HEK293 (cell line): Measurements from ENCODE around the gene TNN.

ENCODE experiments used
- MYNN ChIP-seq: fragments of 450-650 bp; formaldehyde crosslinking; IDR thresholded peaks from 2 replicates; pipeline ENCODE4 v1.5.1; 2016; ENCODE audit warnings: missing biosample characterization, missing genetic modification characterization, borderline replicate concordance
- PRDM2 ChIP-seq: fragments of 450-650 bp; formaldehyde crosslinking; IDR thresholded peaks from 2 replicates; pipeline ENCODE4 v1.5.1; 2016; ENCODE audit warnings: missing biosample characterization, missing genetic modification characterization, borderline replicate concordance
- RBAK ChIP-seq: fragments of 450-650 bp; formaldehyde crosslinking; IDR thresholded peaks from 2 replicates; pipeline ENCODE4 v1.5.1; 2016; ENCODE audit warnings: missing biosample characterization, missing genetic modification characterization
- SETDB1 ChIP-seq: IDR thresholded peaks from one replicate; pipeline ENCODE4 v1.6.1; 2017; ENCODE audit warnings: mild to moderate bottlenecking, low read length, moderate library complexity, mixed read lengths; ENCODE audit not compliant: insufficient read length
- SP2 ChIP-seq: fragments of 450-650 bp; formaldehyde crosslinking; IDR thresholded peaks from 2 replicates; pipeline ENCODE4 v1.5.1; 2016; ENCODE audit warnings: missing biosample characterization, missing genetic modification characterization
- TCF7L2 ChIP-seq: IDR thresholded peaks from 2 replicates; pipeline ENCODE4 v1.6.1; 2011; ENCODE audit warnings: low read depth, mild to moderate bottlenecking, inconsistent platforms, low read length, moderate library complexity, borderline replicate concordance
- ZFP69B ChIP-seq: fragments of 450-650 bp; formaldehyde crosslinking; IDR thresholded peaks from 2 replicates; pipeline ENCODE4 v1.5.1; 2016; ENCODE audit warnings: missing biosample characterization, missing genetic modification characterization
- ZNF138 ChIP-seq: fragments of 450-650 bp; formaldehyde crosslinking; IDR thresholded peaks from 2 replicates; pipeline ENCODE4 v1.5.1; 2016; ENCODE audit warnings: missing biosample characterization, missing genetic modification characterization, borderline replicate concordance
- ZNF16 ChIP-seq: fragments of 450-650 bp; formaldehyde crosslinking; IDR thresholded peaks from 2 replicates; pipeline ENCODE4 v1.5.1; 2016; ENCODE audit warnings: low read depth, missing biosample characterization, missing genetic modification characterization
- ZNF202 ChIP-seq: fragments of 450-650 bp; formaldehyde crosslinking; IDR thresholded peaks from 2 replicates; pipeline ENCODE4 v1.5.1; 2016; ENCODE audit warnings: missing biosample characterization, missing genetic modification characterization, borderline replicate concordance
- ZNF391 ChIP-seq: fragments of 450-650 bp; formaldehyde crosslinking; IDR thresholded peaks from 2 replicates; pipeline ENCODE4 v1.5.1; 2016; ENCODE audit warnings: low read depth, missing biosample characterization, missing genetic modification characterization, borderline replicate concordance
- ZNF423 ChIP-seq: fragments of 450-650 bp; formaldehyde crosslinking; IDR thresholded peaks from 2 replicates; pipeline ENCODE4 v1.5.1; 2016; ENCODE audit warnings: missing biosample characterization, missing genetic modification characterization
- ZNF530 ChIP-seq: fragments of 450-650 bp; formaldehyde crosslinking; IDR thresholded peaks from 2 replicates; pipeline ENCODE4 v1.5.1; 2016; ENCODE audit warnings: low read depth, missing biosample characterization, missing genetic modification characterization
- ZNF544 ChIP-seq: fragments of 450-650 bp; formaldehyde crosslinking; IDR thresholded peaks from 2 replicates; pipeline ENCODE4 v1.5.0; 2017; ENCODE audit warnings: missing biosample characterization, missing genetic modification characterization
- ZNF677 ChIP-seq: fragments of 450-650 bp; IDR thresholded peaks from 2 replicates; pipeline ENCODE4 v1.5.0; 2018; ENCODE audit warnings: missing biosample characterization, mild to moderate bottlenecking, missing genetic modification characterization, moderate library complexity
- ZNF747 ChIP-seq: fragments of 450-650 bp; formaldehyde crosslinking; IDR thresholded peaks from 2 replicates; pipeline ENCODE4 v1.5.1; 2016; ENCODE audit warnings: missing biosample characterization, missing genetic modification characterization
- ZNF785 ChIP-seq: fragments of 450-650 bp; formaldehyde crosslinking; IDR thresholded peaks from 2 replicates; pipeline ENCODE4 v1.5.1; 2016; ENCODE audit warnings: missing biosample characterization, missing genetic modification characterization
- ZNF837 ChIP-seq: fragments of 450-650 bp; formaldehyde crosslinking; IDR thresholded peaks from 2 replicates; pipeline ENCODE4 v1.5.1; 2016; ENCODE audit warnings: missing biosample characterization, missing genetic modification characterization
- TF ChIP-seq, protein P1 (sequence below): fragments of 450-650 bp; formaldehyde crosslinking; IDR thresholded peaks from 2 replicates; pipeline ENCODE4 v1.5.1; 2017; ENCODE audit warnings: missing biosample characterization, mild to moderate bottlenecking, missing genetic modification characterization, moderate library complexity
- TF ChIP-seq, protein P2 (sequence below): fragments of 450-650 bp; formaldehyde crosslinking; IDR thresholded peaks from 2 replicates; pipeline ENCODE4 v1.5.1; 2016; ENCODE audit warnings: missing biosample characterization, missing genetic modification characterization, borderline replicate concordance
- TF ChIP-seq, protein P3 (sequence below): fragments of 450-650 bp; formaldehyde crosslinking; IDR thresholded peaks from 2 replicates; pipeline ENCODE4 v1.5.1; 2016; ENCODE audit warnings: missing biosample characterization, missing genetic modification characterization
- TF ChIP-seq, protein P4 (sequence below): fragments of 450-650 bp; formaldehyde crosslinking; IDR thresholded peaks from 2 replicates; pipeline ENCODE4 v1.5.1; 2016; ENCODE audit warnings: missing biosample characterization, missing genetic modification characterization
- TF ChIP-seq, protein P5 (sequence below): fragments of 450-650 bp; formaldehyde crosslinking; IDR thresholded peaks from 2 replicates; pipeline ENCODE4 v1.5.1; 2016; ENCODE audit warnings: missing biosample characterization, missing genetic modification characterization

TNN gene

GRCh38 chr1:175072099-175072951 is 4.7 kb downstream of the TNN start (continued):
- no peak for TF ChIP-seq ZNF391 (tag by site-specific recombination)
- TF ChIP-seq, protein P1, sequence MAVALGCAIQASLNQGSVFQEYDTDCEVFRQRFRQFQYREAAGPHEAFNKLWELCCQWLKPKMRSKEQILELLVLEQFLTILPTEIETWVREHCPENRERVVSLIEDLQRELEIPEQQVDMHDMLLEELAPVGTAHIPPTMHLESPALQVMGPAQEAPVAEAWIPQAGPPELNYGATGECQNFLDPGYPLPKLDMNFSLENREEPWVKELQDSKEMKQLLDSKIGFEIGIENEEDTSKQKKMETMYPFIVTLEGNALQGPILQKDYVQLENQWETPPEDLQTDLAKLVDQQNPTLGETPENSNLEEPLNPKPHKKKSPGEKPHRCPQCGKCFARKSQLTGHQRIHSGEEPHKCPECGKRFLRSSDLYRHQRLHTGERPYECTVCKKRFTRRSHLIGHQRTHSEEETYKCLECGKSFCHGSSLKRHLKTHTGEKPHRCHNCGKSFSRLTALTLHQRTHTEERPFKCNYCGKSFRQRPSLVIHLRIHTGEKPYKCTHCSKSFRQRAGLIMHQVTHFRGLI (tag by site-specific recombination), result no peak
- peak; percentile 69 for TF ChIP-seq ZFP69B (tag by site-specific recombination)
- no peak for TF ChIP-seq ZNF785 (tag by site-specific recombination)
- TF ChIP-seq PRDM2 (tag by site-specific recombination), result no peak
- TF ChIP-seq ZNF747, result no peak
- TF ChIP-seq, protein P2, sequence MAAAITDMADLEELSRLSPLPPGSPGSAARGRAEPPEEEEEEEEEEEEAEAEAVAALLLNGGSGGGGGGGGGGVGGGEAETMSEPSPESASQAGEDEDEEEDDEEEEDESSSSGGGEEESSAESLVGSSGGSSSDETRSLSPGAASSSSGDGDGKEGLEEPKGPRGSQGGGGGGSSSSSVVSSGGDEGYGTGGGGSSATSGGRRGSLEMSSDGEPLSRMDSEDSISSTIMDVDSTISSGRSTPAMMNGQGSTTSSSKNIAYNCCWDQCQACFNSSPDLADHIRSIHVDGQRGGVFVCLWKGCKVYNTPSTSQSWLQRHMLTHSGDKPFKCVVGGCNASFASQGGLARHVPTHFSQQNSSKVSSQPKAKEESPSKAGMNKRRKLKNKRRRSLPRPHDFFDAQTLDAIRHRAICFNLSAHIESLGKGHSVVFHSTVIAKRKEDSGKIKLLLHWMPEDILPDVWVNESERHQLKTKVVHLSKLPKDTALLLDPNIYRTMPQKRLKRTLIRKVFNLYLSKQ (tag by site-specific recombination), result no peak
- TF ChIP-seq, protein P3, sequence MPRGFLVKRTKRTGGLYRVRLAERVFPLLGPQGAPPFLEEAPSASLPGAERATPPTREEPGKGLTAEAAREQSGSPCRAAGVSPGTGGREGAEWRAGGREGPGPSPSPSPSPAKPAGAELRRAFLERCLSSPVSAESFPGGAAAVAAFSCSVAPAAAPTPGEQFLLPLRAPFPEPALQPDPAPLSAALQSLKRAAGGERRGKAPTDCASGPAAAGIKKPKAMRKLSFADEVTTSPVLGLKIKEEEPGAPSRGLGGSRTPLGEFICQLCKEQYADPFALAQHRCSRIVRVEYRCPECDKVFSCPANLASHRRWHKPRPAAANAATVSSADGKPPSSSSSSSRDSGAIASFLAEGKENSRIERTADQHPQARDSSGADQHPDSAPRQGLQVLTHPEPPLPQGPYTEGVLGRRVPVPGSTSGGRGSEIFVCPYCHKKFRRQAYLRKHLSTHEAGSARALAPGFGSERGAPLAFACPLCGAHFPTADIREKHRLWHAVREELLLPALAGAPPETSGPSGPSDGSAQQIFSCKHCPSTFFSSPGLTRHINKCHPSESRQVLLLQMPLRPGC (tag by site-specific recombination), result 0 out of 2 replicates have a peak, but pooled peaks have one; percentile 57
- TF ChIP-seq TCF7L2, result no peak
- TF ChIP-seq SP2 (tag by site-specific recombination), result no peak
- no peak for TF ChIP-seq ZNF837 (tag by site-specific recombination)
- TF ChIP-seq SETDB1, result peak; percentile 90
- TF ChIP-seq, protein P4, sequence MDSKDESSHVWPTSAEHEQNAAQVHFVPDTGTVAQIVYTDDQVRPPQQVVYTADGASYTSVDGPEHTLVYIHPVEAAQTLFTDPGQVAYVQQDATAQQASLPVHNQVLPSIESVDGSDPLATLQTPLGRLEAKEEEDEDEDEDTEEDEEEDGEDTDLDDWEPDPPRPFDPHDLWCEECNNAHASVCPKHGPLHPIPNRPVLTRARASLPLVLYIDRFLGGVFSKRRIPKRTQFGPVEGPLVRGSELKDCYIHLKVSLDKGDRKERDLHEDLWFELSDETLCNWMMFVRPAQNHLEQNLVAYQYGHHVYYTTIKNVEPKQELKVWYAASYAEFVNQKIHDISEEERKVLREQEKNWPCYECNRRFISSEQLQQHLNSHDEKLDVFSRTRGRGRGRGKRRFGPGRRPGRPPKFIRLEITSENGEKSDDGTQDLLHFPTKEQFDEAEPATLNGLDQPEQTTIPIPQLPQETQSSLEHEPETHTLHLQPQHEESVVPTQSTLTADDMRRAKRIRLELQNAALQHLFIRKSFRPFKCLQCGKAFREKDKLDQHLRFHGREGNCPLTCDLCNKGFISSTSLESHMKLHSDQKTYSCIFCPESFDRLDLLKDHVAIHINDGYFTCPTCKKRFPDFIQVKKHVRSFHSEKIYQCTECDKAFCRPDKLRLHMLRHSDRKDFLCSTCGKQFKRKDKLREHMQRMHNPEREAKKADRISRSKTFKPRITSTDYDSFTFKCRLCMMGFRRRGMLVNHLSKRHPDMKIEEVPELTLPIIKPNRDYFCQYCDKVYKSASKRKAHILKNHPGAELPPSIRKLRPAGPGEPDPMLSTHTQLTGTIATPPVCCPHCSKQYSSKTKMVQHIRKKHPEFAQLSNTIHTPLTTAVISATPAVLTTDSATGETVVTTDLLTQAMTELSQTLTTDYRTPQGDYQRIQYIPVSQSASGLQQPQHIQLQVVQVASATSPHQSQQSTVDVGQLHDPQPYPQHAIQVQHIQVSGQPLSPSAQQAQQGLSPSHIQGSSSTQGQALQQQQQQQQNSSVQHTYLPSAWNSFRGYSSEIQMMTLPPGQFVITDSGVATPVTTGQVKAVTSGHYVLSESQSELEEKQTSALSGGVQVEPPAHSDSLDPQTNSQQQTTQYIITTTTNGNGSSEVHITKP (tag by site-specific recombination), result no peak
- TF ChIP-seq ZNF16 (tag by site-specific recombination), result no peak
- TF ChIP-seq RBAK (tag by site-specific recombination), result no peak
- TF ChIP-seq, protein P5, sequence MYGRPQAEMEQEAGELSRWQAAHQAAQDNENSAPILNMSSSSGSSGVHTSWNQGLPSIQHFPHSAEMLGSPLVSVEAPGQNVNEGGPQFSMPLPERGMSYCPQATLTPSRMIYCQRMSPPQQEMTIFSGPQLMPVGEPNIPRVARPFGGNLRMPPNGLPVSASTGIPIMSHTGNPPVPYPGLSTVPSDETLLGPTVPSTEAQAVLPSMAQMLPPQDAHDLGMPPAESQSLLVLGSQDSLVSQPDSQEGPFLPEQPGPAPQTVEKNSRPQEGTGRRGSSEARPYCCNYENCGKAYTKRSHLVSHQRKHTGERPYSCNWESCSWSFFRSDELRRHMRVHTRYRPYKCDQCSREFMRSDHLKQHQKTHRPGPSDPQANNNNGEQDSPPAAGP, result no peak
- no peak for TF ChIP-seq ZNF677 (tag by site-specific recombination)
- no peak for TF ChIP-seq ZNF202 (tag by site-specific recombination)
- TF ChIP-seq MYNN, result no peak
- no peak for TF ChIP-seq ZNF423 (tag by site-specific recombination)
- TF ChIP-seq ZNF544 (tag by site-specific recombination), result no peak
- TF ChIP-seq ZNF138 (tag by site-specific recombination), result no peak
- TF ChIP-seq ZNF530, result no peak
